HG03108 (cell line): ENCODE data around the gene CNNM2.
"Not testable (repeated sequence)": the region's sequence is repeated elsewhere in the genome, so short reads cannot be mapped to it uniquely, and the experiment has no call there.

Experiments
- ATAC-seq: cut with Tn5 transposase; IDR thresholded peaks from one replicate; pipeline ENCODE4 v1.9.1; 2021; ENCODE audit warnings: moderate library complexity; ENCODE audit not compliant: unreplicated experiment

The CNNM2 gene

DNA sequence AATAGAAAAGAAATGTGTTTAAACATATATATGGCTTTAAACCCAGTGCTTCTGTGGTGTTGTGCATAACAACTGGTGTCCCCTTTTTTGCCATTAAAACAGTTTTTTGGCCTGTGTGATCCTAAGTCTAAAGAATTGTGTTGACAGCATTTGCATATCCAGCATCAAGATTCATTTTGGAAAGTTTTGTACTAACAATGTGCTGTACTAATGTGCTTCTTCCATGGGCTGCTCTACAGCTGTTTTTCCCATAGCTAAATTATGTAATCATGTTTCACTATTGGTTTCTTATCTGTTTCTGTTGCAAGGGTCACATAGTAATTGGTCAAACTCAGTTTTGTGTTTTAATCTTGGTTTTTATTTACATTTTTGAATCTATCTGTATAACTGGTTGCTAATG is 5.5 kb downstream of the CNNM2 start:
- ATAC-seq = no peak

DNA sequence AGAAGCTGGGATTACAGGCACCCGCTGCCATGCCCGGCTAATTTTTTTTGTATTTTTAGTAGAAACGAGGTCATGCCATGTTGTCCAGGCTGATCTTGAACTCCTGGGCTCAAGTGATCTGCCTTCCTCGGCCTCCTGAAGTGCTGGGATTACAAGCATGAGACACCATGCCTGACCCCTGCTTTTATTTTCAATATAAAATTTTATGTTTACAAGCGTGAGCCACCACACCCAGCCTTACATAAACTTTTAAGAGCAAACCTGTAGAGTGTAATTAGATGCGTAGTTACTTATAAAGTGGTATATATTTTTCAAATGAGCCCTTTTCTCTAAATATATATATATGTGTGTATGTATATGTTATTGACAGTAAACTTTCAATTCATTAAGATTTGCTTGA is 8.7 kb downstream of the CNNM2 start:
- ATAC-seq = no peak

GRCh38 chr10:102927311-102928010 is 9.4 kb downstream of the CNNM2 start:
- no peak for ATAC-seq

DNA sequence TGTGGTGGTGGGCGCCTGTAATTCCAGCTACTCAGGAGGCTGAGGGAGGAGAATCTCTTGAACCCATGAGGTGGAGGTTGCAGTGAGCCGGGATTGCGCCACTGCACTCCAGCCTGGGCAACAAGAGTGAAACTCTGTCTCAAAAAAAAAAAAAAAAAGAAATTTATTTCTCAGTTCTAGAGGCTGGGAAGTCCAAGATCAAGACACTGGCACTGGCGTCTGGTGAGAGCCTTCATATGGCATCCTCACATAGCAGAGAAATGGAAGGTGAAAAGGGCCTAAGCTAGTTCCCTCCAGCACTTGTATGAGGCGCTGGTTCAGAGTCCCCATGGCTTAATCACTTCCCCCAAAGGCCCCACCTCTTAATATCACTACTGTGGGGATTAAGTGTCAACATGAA is 10.3 kb downstream of the CNNM2 start:
- not testable (repeated sequence) for ATAC-seq

GRCh38 chr10:102930720-102931119 is 12.6 kb downstream of the CNNM2 start:
- no peak for ATAC-seq

GRCh38 chr10:102931643-102932042 is 13.5 kb downstream of the CNNM2 start:
- ATAC-seq = no peak

DNA sequence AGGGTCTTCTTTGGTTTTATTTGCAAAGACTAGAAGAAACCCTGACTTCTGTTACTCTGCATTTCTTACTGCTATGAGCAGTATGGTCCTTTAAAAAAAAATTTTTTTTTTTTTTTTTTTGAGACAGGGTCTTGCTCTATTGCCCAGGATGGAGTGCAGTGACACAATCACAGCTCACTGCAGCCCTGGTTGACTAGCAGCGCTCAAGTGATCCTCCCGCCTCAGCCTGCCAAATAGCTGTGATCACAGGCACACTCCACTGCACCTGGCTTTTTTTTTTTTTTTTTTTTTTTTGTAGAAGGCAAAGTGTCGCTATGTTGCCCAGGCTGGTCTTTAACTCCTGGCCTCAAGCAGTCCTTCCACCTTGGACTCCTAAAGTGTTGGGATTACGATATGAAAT is 17.4 kb downstream of the CNNM2 start:
- ATAC-seq = no peak

DNA sequence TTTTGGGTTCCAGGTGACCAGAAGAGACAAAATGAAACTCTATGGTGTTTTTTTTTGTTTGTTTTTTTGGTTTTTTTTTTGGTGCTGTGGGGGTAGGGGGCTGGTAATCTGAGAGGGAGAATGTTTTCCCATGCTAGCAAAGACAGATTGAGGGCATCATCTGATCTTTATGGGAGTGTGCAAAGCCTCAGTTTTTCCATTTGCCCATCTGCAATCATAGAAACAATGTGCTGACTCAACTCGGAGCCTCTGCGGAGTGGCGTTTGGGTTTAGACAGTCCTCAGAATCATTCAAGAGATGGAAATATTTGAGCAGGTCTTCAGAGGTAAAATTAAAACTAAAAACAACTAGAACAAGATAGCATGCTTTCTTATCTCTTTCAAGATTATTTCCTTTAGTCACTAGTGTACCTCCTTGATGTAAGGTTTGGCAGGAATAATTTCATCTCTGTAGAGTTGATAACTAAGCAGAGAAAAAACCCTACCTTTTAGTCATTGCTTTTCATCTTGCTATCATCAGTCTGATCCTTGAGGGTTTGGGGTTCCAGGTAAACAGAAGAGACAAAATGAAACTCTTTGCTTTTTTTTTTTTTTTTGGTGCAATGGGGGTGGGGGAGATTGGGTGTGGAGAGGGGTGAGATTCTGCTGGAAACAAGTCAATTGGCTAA is 18.0 kb downstream of the CNNM2 start:
- no peak for ATAC-seq

DNA sequence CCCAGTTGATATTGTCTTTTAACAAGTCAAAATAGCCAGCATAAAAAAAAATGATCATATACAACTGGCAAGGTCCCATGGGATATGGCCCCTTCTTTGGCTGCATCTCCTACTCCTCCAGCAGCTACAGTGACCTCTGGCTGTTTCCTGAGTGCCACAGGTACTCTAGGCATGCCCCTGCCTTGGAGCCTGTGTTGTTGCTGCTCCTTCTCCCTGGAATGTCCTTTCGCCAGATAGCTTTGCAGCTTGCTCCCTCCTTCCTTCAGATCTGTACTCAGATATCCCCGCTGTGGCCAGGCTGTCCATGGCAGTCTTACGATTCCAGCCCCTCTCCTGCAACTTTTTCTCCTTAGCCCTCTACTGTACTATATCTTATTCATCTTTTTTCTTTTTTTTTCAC is 23.3 kb downstream of the CNNM2 start:
- ATAC-seq = no peak

DNA sequence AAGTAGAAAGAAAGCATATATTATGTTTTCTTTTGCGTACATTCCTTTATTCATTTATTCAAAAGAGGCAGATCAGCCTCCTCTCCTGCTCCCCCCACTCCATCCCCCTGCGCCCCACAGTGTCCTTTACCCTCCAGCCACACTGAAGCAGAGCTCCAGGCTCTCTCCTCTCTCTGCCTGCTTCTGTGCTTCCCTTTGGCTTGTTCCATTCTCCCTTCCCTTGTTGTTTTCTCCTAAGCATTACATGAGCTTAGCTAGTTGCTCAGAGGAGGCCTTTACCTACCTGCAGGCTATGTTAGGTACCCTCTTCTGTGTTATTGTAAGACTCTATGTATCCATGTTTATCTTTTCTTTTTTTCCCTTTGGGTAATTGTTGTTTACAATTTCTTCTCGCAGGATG is 27.4 kb downstream of the CNNM2 start:
- no peak for ATAC-seq

DNA sequence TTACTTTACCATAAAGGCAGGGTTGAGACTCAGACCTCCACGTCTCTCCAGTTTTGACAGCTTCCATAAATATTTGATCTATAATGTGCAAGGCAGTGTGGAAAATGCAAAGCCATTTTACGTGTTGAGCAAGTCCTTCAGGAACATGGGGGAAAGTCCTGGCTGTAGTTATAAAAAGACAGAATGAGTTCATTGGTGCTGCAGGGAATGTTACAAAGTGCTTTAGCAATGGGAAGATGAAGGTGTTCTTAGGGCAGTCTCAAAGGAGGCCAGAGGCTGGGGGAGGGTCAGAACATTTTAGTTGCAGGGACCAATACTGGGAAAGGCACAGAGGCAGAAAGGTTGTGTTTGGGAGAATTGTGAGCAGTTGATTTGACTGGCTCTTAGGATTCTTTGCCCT is 27.9 kb downstream of the CNNM2 start:
- ATAC-seq = no peak

GRCh38 chr10:102946992-102947391 is 28.9 kb downstream of the CNNM2 start:
- ATAC-seq = no peak

GRCh38 chr10:102948176-102948575 is 30.1 kb downstream of the CNNM2 start:
- ATAC-seq = no peak

DNA sequence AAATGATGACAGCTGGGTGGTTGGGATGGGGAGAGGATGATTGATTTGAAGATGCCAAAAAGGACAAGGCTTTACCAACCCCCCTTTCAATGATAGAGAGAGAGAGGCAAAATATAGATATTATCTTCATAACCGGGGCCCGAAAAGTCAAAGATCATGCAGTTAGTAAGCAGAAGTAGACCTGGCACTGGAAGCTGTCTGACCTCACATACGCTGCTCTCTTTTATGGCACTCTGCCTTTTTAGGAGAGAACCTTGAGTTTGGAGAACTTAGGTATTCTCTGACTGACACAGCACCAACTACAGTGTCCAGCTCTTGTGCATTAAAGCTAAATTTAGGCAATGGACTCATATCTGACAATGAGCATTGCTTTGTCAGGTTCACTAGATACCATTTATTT is 30.7 kb downstream of the CNNM2 start:
- ATAC-seq = no peak

GRCh38 chr10:102949916-102950315 is 31.8 kb downstream of the CNNM2 start:
- ATAC-seq = no peak

- no peak for ATAC-seq
Observed at GRCh38 chr10:102951316-102951715, 33.2 kb downstream of the CNNM2 start.

- ATAC-seq = no peak
Observed at GRCh38 chr10:102959360-102959759, 41.3 kb downstream of the CNNM2 start.

DNA sequence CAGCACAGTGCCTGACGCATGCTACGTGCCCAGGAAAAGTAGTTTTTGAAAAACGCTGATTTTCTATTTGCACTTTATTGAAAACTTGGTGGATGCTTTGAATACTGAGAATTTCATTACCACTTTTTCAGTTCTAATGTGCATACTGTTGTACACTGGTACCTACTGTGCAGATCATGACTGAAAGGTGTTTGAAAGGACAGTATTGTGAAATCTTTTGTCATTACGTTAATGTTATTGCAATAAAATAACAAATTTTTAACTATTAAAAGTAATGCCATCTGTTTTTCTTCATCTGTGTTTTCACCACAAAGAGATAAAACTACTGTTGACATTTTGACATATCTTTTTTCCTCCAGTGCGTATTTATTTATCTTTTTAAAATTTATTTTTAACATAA is 42.1 kb downstream of the CNNM2 start:
- no peak for ATAC-seq

DNA sequence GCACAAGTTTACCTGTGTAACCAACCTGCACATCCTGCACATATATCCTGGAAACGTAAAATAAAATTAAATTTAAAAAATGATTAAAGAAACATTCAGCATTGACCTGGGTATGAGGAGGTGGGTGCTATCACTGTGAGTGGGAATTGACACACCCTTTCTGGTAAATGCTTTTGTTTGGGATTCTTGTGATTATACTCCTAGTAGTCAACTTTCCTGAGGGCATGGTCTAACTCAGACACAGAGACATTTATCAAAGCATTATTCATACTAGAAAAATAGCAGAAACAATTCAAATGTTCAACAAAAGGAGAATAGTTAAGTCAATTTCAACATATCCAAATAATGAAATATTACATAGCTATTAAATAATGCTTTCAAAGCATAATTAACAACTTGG is 44.2 kb downstream of the CNNM2 start:
- ATAC-seq = no peak

GRCh38 chr10:102962951-102963755 is 45.1 kb downstream of the CNNM2 start:
- no peak for ATAC-seq

DNA sequence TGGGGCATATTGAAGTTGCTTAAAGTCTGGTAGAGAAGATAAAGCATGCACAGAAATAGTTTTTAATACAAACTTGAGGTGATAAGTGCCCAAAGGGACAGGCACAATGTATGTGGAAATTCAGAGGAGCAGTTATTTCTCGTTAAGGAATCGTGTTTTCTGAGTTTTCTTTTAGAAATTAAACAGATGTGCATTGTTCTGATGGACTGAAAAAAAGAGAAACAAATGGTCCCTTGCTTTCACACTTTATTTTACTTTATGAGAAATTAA is 45.6 kb downstream of the CNNM2 start:
- no peak for ATAC-seq

GRCh38 chr10:102964064-102964463 is 46.0 kb downstream of the CNNM2 start:
- ATAC-seq = not testable (repeated sequence)
